SK-N-MC (cell line): Measurements from ENCODE around the gene METTL25.

Source experiments
- EZH2 ChIP-seq: fragments of 200-600 bp; sonication (generic); IDR thresholded peaks from one replicate; pipeline ENCODE4 v1.6.1; 2017; ENCODE audit warnings: antibody characterized with exemption
- POLR2AphosphoS5 ChIP-seq: IDR thresholded peaks from 2 replicates; pipeline ENCODE4 v1.6.1; 2012; ENCODE audit warnings: mild to moderate bottlenecking, low read depth, low read length, borderline replicate concordance

GRCh38 chr12:82461836-82462235 is 103.5 kb downstream of the METTL25 start:
- TF ChIP-seq EZH2 (no peak), POLR2AphosphoS5 (no peak)
